ENCODE measurements around the gene C5orf58. TPM values are rescaled to one million over a fixed set of nuclear protein-coding genes. Genes with fewer than 3 reads are reported as not detected.

Gene C5orf58
- total and polyA plus RNA-seq, 9 of the 15 experiments (the other 6 are each of a cell fraction or from before 2014, with no cell fraction given) = 1.5 to 7.6 (median 5.3) TPM

- TF ChIP-seq GTF2E2 (tag; IDR thresholded peaks at IDR 0.05) (no peak), HSF4 (CRISPR knock-in tag; IDR thresholded peaks at IDR 0.05; ENCODE audit: borderline replicate concordance) (no peak), ZNF232 (CRISPR knock-in tag; IDR thresholded peaks at IDR 0.05) (no peak), GTF2F1 (IDR thresholded peaks at IDR 0.05; ENCODE audit: low read depth, low read length) (no peak), BRF2 (IDR thresholded peaks at IDR 0.05; ENCODE audit: borderline replicate concordance, insufficient read depth, insufficient read length) (no peak), TFE3 (CRISPR knock-in tag; IDR thresholded peaks at IDR 0.05) (no peak), TARDBP (IDR thresholded peaks at IDR 0.05) (no peak), ZNF780A (CRISPR knock-in tag; IDR thresholded peaks at IDR 0.05) (no peak)
These were observed 29.6 kb downstream of the C5orf58 start (continued) for GRCh38 chr5:170262061-170263045.
